Activated CD8-positive, alpha-beta memory T cell treated with anti-CD3 and anti-CD28 coated beads, Interleukin-2, amount 50 U/mL, for 1 hour (primary cell): ENCODE data around the gene GPHA2.
A peak's percentile ranks its signal among the peaks of the same experiment; 100 is the strongest.

Experiments used
- DNase-seq: peaks from one replicate; pipeline ENCODE4 v3.0.0-alpha.2; 2020; ENCODE audit errors: extremely low read depth

Gene GPHA2

GRCh38 chr11:64930340-64930739 lies 5.4 kb downstream of the GPHA2 start:
- DNase-seq, result no peak

- no peak for DNase-seq
Observed at GRCh38 chr11:64929625-64930024, 6.1 kb downstream of the GPHA2 start.

GRCh38 chr11:64928957-64929356 lies 6.7 kb downstream of the GPHA2 start:
- no peak for DNase-seq

GRCh38 chr11:64926689-64927088 lies 9.0 kb downstream of the GPHA2 start:
- DNase-seq, result no peak

- no peak for DNase-seq
Observed at GRCh38 chr11:64925536-64926436, 9.9 kb downstream of the GPHA2 start.

- no peak for DNase-seq
Observed at GRCh38 chr11:64924910-64925284, 10.8 kb downstream of the GPHA2 start.

GRCh38 chr11:64923944-64924909 lies 11.5 kb downstream of the GPHA2 start, which contains the start of gene PPP2R5B:
Gene PPP2R5B, plus strand, starts transcription at chr11:64924689. Its CDS starts 1,046 bp downstream, at chr11:64925735.
- DNase-seq, result peak; percentile 71

GRCh38 chr11:64923151-64923661 lies 12.5 kb downstream of the GPHA2 start:
- no peak for DNase-seq

GRCh38 chr11:64921384-64921783 lies 14.3 kb downstream of the GPHA2 start:
- DNase-seq, result no peak

GRCh38 chr11:64920124-64920523 lies 15.6 kb downstream of the GPHA2 start:
- no peak for DNase-seq

- no peak for DNase-seq
Observed at GRCh38 chr11:64919627-64920026, 16.1 kb downstream of the GPHA2 start.

- DNase-seq, result no peak
Observed at GRCh38 chr11:64918017-64918416, 17.7 kb downstream of the GPHA2 start.

GRCh38 chr11:64917663-64917995 lies 18.1 kb downstream of the GPHA2 start:
- no peak for DNase-seq

- peak; percentile 94 for DNase-seq
Observed at GRCh38 chr11:64916775-64917662, 18.7 kb downstream of the GPHA2 start, which contains the start of gene ATG2A. Gene ATG2A, minus strand, starts transcription at chr11:64917209. Its CDS starts 74 bp downstream, at chr11:64917135.

- no peak for DNase-seq
Observed at GRCh38 chr11:64916040-64916774, 19.5 kb downstream of the GPHA2 start.

- no peak for DNase-seq
Observed at GRCh38 chr11:64915376-64915887, 20.3 kb downstream of the GPHA2 start.

GRCh38 chr11:64914123-64914522 lies 21.6 kb downstream of the GPHA2 start:
- no peak for DNase-seq

- no peak for DNase-seq
Observed at GRCh38 chr11:64913171-64913727, 22.4 kb downstream of the GPHA2 start.

GRCh38 chr11:64911689-64912088 lies 24.0 kb downstream of the GPHA2 start:
- DNase-seq, result no peak

GRCh38 chr11:64911142-64911541 lies 24.6 kb downstream of the GPHA2 start:
- no peak for DNase-seq
